GM04504 (cell line): ENCODE measurements around the gene LRP6.
"Not testable (repeated sequence)": the region's sequence is repeated elsewhere in the genome, so short reads cannot be mapped to it uniquely, and the experiment has no call there.

Experiments
- DNase-seq: peaks from one replicate; pipeline ENCODE4 v3.0.0-alpha.2; 2012; ENCODE audit warnings: low read depth

LRP6 gene

DNA sequence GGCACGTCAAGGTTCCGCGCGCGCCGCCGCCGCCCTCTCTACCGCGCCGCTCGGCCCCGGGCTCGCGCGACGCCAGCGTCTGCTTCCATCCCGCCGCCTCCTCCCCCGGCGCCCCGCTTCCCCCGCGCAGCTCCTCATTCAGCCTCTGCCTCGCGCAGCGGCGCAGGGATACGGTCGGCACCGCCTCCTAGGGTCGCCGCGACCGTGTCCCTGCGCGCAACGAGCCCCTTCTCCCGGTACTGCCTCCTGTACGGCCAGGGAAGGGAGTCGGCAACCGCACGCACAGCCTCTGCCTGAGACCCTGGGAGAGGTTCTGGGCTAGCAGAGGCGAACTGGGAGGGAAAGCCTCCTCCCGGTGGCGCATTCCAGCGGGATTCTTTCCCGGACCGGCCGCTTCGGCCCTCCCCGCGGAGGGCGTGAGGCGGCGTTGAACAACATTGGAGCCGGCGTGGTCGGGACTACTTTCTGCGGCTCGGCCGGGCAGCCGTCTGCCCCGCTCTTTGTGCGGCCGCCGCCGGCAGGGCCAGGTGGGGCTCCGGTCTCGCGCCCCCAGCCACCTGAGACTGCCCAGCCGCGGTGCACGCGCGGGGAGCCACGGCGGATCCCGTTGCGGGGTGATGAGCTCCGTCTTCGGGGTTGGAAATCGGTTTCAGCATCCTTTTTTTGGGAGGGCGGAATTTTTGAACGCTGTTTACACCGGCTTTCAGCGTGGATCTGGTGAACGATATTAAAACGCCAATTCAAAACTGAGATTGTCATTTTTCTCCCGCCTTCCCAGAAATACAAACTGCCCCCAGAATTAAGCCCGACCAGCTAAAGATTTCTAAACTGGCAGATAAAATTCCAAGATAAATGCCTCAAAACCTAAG lies at the start of gene LRP6:
LRP6 (minus strand) TSS at position 172 of the 869 bp plus-strand sequence. CDS start 309 bp downstream, outside the sequence.
- DNase-seq: peak; percentile 89

DNA sequence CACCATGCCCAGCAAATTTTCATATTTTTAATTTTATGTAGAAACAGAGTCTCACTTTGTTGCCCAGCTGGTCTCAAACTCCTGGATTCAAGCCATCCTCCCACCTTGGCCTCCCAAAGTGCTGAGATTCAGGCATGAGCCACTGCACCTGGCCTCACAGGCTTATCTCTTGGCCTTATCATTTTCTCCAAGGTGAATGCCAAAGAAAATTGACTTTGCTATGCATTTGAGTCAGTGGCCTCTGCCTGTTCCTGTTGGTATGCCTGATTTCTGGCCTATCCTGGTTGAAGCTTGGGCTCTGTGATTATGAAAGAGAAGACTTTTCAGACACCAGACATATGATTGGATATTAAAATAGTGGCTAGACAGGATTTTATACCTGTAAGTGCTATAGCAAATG lies 49.0 kb upstream of the LRP6 start:
- no peak for DNase-seq

DNA sequence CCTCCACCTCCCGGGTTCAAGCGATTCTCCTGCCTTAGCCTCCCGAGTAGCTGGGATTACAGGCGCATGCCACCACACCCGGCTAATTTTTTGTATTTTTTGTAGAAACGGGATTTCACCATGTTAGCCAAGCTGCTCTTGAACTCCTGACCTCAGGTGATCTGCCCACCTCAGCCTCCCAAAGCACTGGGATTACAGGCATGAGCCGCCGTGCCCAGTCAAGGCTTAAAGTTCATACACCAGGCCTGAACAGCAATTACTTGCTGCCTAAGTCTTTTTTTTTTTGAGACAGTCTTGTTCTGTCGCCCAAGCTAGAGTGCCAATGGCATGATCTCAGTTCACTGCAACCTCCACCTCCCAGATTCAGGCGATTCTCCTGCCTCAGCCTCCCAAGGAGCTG lies 43.9 kb upstream of the LRP6 start:
- DNase-seq: not testable (repeated sequence)

DNA sequence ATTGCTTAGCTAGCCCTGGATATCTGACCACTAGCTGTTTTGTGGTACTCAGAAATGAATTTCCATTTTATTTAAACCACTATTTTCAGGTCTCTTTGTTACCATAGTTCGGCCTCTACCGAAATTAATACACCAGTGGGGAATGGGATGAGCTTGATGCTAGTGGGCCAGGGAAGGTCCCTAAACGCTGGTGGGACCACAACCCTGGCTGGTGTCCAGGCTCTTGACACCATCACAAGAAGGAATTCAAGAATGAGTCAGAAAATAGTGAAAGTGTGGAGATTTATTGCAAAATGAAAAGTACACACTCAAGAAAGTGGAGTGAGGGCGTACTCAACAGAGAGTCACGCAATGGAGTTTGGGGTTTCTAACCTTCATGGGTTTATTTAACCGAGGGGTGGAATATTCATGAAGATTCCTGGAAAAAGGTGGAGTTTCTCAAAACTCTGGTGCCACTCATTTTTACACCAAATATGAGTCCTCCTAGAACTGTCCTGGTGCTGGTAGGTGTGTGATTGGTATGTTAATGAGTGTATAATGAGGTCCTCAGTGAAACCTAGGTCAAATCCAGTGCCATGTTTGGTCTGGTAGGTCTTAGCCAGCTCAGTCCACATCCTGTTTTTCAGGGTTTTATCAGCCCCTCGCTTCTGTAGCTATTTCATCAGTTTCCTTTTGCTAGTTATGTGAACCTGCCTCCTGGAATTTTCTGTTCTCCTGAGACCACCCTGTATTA lies 38.9 kb upstream of the LRP6 start:
- no peak for DNase-seq

DNA sequence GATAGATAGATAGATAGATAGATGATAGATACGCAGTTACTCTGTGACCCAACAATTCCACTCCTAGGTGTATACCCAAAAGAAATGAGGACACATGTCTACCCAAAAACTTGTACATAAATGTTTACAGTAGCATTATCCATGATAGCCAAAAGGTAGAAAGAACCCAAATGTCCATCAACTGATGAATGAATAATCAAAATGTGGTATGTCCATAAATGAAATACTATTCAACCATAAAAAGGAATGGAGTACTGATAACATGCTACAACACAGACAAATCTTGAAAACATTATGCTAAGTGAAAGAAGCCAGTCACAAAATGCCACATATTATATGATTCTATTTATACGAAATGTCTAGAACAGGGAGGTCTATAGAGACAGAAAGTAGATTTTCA lies 36.1 kb upstream of the LRP6 start:
- DNase-seq: no peak

DNA sequence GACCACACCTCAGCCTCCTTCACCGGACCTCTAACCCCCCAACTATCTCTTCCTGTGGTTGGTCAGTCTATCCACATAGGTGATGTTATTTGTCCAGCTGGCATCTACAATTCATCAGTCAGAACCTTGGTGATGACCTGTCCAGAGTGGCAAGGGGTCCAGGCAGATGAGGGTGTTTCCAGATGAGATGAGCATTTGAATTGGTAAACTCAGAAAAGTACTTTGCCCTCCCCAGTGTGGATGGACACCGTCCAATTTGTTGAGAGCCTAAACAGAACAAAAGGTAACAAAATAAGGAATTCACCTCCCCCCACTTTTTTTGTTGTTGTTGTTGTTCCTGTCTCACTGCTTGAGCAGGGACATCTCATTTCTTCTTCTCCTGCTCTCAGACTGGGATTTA lies 34.3 kb upstream of the LRP6 start:
- no peak for DNase-seq

DNA sequence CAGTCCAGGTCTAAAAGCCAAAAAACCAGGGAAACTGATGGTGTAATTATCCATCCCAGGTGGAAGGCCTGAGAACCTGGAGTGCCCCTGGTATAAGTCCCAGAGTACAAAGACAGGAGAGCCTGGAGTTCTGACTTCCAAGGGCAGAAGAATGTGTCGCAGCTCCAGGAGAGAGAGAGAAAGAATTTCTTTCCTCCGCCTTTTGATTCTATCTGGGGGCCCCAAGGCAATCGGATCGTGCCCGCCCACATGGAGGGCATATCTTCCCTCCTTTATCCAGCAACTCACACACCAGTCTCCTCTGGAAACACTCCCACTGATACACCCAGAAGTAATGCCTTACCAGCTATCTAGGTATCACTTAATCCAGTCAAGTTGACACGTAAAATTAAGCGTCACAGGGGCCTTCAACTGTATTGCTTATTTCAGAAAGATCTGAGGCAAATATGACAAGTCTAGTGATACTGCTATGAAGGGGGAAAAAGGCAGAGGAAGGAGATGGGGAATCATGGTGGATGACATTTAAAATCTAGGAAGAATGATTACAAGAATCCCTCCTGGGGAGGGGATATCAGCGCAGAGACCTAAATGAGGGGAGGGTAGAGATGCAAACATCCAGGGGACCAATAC lies 30.5 kb upstream of the LRP6 start:
- no peak for DNase-seq

DNA sequence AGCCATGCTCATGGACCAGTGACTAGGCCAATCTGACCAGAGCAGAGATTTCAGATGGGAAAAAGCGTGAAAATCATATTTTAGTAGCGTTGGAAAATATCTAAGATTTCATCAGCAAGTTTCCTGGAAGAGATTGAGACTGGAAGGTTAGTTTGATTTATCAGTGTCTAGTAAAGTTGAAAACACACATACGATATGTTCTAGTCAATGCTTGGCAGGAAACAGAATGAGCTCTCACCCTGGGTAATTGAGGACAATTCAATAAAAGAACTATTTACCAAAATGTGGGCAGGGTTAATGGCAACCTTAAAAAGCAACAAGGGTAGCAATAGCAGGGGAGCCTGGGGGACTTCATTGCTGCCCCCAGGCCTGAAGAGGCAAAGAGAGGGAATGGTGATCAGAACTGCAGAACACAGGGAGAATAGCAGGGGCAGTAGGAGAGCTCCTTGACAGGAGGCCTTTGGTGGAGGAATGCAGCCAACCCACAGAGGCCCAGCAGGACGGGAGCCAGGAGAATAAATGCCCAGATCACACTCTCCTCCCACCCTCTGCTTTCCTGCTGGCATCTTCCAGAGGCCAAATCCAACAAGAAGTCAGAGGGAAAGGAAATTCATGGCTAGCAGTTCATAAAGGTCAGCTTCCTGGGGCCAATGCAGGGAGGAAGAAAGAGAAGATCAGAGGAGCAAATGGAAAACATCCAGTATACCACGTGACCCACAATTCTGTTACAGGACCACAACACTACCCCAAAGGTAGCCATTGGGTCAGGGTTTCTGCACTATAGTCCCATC lies 27.6 kb upstream of the LRP6 start:
- no peak for DNase-seq

DNA sequence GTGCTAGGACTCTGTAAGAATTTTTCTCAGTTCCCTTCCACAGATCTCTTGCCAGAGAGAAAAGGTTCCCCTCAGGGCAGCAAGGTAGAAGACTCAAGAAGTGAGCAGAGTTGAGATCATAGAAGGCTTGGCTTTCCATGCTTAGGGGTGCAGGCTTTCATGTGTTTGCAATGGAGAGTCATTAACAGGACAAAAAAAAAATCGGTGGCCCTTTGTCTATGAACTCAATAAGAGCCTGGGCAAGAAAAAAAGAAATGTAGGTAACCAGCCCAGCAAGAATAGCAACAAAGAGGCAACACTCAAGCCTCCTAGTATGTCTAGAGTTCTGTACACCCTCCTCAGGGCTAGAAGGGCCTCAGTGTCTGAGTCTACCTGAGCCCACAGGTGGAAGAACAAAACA lies 23.4 kb upstream of the LRP6 start:
- no peak for DNase-seq

DNA sequence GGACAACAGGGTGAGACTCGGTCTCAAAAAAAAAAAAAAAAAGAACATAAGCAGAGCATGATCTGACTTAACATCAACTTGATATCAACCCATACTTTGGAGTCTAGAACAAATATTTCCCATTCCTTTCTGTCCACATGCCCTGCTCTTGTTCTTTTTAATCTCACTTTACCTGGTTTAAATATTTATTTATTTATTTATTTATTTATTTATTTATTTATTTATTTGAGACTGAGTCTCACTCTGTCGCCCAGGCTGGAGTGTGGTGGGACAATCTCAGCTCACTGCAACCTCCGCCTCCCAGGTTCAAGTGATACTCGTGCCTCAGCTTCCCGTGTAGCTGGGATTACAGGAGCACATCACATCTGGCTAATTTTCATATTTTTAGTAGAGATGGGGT lies 19.6 kb upstream of the LRP6 start:
- no peak for DNase-seq

DNA sequence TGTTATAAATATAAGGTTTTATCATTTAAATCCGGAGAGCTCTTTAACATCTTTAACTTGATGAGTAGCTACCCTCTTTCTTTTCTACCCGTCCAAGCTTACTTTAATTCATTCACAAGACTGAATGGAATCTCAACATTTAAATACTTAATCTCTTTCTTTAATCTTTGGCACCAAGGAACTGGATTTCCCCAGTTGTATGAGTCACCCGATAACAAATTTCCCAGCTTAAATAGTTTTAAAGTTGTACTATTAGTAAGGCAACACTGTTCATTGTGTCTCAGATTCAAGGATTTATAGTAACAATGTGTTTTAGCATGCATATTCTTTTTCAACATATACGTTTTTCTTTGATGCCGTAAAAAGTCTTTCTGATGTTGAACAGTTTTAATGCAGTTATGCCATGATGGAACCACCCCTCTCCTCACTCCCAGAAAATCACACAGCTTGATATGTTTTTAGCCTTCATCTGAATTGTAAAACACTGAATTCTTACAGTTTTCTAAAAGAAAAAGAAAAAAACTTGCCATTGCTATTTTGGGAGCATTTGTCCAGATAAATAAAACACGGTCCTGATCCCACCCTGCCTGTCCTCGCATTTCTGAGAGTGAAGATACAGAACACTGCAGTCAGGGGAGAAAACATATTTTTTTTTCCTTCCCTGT lies 16.0 kb upstream of the LRP6 start:
- no peak for DNase-seq

DNA sequence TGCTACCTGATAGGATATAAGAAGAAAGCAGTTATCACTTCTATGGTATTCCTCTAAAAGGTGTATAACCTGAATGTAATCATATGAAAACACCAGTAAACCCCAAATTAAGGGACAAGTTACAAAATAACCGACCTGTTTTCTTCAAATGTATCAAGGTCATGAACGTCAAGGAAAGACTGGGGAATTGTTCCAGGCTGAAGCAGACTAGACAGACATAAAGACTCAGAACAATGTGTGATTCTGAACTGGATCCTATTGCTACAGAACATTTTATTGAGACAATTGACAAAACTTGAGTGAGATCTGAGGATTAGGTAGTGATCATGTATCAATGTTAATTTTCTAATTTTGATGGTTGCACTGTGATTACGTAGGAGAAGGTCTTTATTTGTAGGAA lies 15.4 kb upstream of the LRP6 start:
- no peak for DNase-seq

DNA sequence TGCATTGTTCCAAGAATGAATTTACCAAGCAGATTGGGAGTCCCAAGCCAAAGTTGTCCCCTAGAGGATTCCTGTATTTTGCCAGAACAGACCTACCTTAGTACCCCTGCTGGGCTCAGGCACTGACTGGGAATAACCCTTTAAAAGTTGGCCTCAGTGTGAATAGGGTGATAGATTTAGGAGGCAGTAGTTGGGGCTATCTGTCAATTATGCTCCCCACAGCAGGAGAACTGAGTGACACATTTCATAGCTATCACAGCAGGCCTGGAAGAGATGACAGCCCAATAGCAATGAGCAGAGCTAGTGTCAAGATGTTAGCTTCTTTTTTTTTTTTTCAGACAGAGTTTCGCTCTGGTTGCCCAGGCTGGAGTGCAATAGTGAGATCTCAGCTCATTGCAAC lies 14.3 kb upstream of the LRP6 start:
- no peak for DNase-seq

DNA sequence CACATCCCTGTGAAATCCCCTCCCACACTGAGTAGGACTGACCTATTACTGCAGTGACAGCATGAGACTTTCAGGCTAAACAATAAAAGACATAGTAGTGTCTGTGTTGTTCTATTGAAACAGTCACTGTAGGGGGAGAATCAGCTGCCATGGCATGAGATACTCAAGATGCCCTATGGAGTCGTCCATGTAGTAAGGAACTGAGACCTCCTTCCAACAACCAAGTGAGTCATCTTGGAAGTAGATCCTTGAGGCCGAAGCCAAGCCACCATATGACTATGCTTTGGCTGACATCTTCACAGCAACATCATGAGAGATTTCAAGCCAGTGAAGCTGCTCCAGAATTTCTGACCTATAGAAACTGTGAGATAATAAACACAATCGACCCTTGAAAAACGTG lies 12.1 kb upstream of the LRP6 start:
- DNase-seq: no peak

DNA sequence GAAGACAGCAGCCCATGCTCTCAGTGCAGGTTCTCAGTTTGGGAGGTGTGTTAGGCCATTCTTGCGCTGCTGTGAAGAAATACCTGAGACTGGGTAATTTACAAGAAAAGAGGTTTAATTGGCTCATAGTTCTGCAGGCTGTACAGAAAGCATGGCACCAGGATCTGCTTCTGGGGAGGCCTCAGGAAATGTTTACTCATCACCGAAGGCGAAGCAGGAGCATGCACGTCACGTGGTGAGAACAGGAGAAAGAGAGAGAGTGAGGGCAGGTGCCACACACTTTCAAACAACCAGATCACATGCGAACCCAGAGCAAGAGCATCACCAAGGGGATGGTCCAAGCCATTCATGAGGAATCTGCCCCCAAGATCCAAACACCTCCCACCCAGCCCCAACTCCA lies 9.0 kb upstream of the LRP6 start:
- no peak for DNase-seq

DNA sequence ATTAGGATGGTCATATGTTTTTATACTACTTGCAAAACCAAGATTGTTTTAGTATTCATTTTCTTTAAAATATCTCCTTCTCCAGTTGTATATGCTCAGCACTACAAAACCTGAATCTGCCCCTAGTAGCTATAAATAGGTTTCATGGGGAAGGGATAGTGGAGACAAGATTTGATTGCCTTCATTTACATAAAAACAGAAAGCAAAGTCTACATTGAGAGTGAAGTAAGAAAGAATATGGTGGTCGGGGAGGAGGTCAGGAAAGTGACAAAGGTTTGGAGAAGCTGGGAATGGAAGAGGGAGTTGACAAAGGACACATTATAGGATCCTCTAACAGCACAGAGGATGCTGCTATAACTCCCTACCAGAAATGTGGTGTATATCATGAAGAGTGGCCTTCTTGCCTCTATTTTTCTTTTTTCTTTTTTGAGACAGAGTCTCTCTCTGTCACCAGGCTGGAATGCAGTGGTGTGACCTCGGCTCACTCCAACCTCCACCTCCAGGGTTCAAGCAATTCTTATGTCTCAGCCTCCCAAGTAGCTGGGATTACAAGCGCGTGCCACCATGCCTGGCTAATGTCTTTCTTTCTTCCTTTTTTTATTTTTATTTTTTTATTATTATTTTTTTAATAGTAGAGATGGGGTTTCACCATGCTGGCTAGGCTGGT lies 6.6 kb upstream of the LRP6 start:
- no peak for DNase-seq

DNA sequence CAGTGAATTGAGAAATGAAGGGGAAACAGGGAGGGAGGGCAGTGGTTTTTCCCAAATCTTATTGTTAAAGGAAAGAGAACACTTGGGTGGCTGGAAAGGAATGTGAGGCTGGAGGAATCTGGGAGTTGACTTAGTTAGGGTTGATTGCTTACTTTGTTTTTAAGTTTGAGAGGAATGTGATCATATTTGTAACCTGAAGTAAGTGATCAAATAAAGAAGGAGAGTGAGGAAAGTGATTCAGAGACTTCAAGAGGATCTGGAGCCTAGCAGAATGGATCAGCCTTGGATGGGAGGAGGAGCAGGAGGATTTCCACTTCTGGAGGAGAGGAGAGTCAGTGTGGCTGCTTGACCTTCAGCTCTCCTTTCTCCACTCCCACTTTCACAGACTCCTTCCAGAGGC lies 6.0 kb upstream of the LRP6 start:
- no peak for DNase-seq

DNA sequence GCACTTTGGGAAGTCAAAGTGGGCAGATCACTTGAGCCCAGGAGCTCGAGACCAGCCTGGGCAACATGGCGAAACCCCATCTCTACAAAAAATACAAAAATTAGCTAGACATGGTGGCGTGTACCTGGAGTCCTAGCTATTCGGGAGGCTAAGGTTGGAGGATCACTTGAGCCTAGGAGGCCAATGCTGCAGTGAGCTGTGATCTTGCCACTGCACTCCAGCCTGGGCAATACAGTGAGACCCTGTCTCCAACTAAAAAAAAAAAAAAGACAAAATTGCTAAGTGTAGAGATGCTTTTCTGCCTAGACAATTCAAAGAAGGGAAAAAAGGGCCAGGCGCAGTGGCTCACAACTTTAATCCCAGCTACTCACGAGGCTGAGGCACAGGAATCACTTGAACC lies 3.4 kb upstream of the LRP6 start:
- no peak for DNase-seq

DNA sequence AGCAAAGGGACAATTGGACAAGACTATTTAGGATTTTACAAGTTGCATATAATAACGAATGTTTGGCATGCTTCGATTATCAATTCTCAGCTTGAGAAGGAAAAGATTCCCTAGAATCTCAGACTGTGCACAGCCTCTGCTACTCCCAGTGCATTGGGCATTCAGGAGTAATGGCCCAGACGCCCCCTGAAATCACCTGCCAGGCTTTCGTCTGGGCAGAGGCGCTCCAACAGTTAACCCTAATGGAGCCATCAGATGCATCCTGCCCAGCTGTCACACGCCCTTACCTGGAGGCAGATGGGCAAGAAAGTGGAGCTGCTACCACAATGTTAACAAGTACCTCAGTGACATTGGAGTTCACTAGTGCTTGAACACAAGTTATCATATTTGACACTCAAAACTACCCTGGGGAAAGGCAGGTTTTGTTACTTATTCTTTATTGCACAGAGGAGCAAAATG lies 927 bp upstream of the LRP6 start:
- DNase-seq: no peak

DNA sequence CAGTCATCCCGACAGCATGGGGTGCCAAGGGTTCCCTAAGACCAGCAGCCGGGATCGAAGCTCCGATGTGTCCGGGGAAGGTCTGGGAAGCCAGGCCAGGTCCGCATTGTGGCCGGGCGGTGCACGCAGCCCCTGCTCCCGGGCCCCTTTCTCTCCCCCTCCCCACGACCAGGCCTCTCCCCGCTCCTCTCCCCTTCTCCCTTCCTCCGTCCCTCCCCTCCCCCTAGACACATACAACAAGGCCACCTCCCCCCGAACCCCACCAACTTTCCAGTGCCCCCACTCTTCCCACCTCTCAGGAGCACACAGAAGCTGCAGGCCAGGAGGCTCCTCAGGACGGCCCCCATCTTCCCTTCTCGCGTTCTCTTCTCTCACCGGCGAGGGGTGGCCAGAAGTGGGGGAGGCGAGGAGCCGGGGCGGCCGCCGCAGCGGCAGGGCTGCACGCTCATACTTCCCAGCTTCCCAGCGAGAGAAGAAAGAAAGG lies 413 bp downstream of the LRP6 start:
- DNase-seq: no peak
